NCI-H146 treated with DMSO at 0.1 percent for 48 hours (cell line): ENCODE results near the gene OGG1.
A peak's percentile ranks its signal among the peaks of the same experiment; 100 is the strongest.

ENCODE experiments used
- DNase-seq: peaks from one replicate; lab custom pipeline; 2025; ENCODE audit not compliant: unreplicated experiment; lab: John Stamatoyannopoulos, UW

The OGG1 gene

DNA sequence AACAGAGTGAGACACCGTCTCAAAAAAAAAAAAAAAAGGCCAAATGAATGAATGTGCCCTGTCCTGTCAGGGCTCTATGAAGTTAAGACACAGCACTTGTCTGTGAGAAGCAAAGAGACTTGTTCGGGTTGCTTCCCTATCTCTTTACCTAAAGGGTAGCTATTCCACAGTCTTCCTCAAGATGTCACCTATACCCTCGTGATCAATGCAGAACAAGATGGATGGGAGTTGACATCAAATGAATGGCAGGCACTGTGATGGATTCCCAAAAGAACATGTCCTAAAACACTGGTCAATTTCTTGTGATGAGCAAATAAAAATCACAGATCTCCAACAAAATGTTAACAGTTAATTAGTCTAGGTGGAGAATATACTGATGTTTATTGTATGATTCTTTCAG lies 33.0 kb downstream of the OGG1 start:
- DNase-seq, result no peak

DNA sequence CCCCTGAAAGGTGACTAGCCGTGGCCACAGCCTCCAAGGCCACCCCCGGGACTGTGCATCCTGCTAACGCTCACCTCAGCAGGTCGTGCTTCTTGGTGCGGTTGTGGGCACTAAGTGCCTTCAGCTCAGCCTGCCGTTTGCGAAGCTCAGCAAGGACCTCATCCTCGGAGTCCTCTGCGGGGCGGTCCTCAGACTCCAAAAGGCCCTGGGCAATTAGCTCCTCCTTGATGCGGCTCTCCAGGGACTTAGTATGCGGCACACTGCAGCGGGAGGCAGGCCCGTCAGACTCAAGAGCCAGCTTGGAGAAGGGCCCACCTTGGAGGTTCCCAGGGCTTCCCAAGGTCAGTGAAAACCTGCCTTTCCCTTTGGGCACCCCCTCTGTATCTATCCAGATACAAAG lies 34.2 kb downstream of the OGG1 start:
- no peak for DNase-seq

DNA sequence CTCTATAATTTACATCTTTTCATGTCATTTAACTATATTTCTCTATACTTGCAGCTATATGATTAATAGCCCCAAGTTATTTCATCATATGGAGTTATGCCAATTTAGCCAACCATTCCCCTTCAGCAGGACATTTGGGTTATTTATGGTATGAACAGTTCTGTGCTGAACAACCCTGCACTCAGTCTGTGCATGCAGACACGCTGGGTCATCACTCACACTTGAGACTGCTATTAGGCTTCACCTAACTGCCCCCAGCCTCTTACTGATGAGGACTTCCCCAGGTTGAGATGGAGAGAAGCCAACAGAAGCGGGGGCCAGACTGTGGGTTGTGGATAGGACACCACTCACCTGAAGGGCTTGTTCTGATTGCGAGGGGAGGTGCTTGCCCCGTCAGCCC lies 35.2 kb downstream of the OGG1 start:
- no peak for DNase-seq

DNA sequence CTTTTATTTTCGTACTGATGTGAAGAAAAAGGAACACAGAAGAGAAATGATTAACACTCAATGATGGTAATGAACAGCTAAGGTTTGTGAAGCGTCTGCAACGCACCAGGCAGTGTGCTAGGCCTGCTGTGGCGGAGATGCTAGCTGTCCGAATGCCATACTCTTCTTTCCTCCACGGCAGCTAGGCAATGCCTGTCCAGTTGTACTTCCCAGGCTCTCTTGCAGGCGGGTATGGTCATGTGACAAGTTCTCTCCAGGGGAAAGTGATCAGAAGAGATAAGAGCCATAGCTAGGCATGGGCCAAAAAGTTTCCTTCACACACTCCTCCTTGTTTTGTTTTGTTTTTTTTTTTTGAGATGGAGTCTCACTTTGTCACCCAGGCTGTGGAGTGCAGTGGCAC lies 35.9 kb downstream of the OGG1 start:
- no peak for DNase-seq

DNA sequence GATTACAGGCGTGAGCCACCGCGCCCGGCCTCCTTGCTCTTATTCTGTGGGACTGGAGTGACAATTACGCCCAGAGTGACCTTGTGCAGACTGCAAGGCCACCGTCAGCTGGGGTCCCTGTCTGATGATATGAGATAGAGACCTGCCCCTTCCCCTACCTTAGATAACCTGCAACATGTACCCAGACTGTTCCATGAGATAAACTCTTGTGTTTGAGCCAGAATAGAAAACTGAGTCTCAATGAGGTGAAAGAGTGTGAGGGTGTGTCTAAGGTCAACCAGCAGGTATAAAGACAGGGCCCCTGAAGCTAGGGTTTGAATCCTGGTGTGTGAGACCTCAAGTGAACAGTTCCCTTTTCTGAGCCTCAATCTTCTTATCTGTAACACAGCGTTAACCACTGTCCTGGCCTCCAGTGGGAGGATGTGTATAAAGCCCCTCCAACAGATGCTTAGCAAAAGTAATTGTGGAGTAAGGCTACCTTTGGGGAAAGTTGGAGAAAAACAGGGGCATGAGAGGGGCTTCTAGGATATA lies 36.5 kb downstream of the OGG1 start:
- DNase-seq, result no peak

DNA sequence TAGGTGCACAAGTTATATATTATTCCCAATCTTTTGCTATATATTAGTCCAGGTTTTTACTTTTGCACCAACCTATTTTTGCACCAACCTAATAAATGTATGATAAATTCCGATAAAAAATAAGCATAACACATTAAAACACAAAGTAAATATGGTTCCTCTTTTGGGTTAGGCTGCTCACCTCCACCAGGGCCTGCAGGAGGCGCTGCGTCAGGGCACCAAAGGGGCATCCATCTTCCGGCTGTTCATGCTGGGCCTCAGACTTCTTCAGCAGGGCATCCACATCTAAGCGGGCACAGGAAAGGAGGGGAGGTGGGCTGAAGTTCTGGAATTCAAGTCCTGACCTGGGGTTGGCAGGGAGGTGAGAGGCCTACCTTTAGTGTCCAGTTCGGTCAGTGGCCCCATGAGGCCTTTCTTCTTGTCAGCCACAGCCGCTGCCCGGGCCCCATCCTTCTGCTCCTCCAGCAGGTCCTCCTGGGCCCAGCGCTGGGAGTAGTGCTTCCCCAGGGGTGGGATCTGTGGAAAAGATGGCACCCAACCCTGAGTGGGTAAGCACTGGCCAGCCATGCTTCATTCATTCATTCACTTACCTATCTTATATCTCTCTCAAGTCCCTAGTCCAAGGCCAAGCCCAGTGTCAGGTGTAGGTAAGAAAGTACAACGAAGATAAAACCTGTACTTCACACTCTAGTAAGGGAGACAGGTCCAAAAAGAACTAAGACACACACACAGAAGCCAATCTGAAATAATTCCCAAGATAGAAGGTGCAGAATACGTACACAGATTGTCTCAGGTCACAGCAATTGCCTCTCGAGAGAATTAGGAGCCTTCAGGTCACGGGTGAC lies 37.3 kb downstream of the OGG1 start:
- no peak for DNase-seq

DNA sequence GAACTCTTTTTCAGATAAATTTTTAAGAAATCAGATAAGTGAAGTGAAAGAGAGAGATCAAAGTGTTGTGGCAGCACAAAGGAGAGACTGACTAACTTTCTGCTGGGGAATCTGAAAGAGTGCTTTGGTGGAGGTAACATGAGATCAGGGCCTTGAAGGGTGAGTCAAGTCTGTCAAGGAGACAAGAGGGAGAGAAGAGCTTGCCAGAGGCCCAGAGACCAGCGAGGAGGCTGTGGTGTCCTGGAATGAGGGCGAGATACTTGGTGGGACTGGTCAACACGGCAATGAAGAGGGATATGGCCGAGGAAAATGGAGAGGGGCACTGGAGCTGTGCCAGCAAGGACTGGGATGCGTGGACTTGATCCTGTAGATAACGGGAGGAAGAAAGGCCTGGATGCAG lies 38.0 kb downstream of the OGG1 start:
- no peak for DNase-seq

DNA sequence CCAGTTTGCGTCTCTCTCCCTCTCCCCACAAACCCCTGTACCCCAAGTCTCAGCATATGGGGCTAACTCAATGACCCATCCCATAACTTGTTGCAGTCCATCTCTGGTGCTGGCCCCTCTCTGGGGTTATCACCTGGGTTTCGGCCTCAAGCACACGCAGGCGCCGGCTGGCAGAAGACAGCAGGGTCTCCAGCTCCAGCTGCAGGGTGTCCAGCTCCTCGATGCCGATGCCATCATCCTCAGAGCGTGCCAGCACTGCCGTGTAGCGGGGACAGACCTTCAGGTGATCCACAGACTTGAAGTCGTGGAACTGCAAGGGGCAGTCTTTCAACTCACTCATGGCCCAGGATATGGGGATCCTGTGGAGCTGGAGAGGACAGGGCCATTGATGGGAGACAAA lies 41.4 kb downstream of the OGG1 start:
- no peak for DNase-seq

DNA sequence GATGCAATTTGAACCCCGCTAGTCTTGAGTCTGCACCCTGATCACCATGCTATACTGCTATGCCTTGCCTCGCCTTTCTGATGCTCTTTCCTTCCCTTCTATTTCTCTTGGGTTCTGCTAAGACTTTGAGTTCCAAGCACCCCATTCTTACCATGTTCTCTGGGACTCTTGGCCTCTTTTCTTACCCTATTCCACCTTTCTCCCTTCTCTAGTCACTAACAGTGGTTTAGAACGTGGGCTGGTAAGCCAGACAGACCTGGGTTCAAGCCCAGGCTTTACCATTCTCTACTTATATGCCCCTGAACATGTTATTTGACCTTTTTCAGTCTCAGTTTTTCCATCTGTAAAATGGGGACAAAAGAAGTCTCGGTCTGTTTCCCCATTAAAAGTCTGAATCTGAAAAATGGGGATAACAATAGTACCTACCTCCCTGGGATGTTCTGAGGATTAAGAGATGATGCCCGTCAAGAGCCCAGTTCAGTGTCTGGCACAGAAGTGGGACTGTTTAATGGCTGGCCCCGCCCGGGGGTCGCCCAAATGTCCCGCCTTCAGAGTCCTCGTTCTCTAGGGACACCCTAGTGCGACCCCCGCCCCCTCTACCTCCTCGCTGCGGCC lies 42.1 kb downstream of the OGG1 start:
- DNase-seq, result no peak

DNA sequence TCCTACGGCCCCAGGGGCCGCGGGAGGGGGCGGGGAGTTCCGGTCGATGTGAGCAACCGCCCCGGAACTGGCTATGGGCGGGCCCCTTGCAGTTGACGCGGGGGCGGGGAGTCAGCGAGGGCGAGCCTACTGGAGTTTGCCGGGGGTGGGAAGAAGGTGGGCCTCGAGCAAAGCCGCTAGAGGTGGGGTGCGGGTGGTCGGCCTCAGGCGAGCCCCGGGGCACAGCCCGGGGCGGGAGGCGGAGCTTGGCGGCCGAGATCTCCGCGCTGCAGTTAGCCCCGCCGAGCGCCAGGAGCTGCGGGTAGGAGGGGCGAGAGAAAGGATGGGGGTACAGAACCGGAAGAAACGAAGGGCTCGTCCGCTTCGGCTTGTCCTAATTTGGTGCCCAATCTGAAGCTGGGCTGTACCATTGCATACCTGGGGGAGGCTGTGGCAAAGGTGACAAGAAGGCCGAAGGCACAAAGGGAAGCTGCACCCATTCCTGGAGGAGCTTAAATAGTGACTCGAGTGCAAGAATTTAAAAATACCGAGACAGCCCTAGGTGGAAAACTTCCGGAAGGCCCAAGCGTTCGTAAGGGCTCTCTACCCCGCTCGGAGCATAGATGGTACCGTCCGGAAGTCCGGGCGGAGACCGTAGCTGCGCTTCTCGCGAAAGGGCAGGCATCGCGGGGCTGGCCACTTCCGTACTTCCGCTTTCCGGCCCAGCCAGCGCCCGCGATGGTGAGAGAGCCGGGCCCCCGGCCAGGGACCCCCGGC lies 42.8 kb downstream of the OGG1 start, which contains the start of the genes ARPC4 and TADA3:
TSS of gene ARPC4 (plus strand) at position 678 of the 756 bp plus-strand sequence. CDS start at position 718, 40 bp downstream.
TSS of gene TADA3 (minus strand) at position 69 of the 756 bp plus-strand sequence. CDS start 1,007 bp downstream, outside the sequence.
- peak; percentile 88 for DNase-seq

DNA sequence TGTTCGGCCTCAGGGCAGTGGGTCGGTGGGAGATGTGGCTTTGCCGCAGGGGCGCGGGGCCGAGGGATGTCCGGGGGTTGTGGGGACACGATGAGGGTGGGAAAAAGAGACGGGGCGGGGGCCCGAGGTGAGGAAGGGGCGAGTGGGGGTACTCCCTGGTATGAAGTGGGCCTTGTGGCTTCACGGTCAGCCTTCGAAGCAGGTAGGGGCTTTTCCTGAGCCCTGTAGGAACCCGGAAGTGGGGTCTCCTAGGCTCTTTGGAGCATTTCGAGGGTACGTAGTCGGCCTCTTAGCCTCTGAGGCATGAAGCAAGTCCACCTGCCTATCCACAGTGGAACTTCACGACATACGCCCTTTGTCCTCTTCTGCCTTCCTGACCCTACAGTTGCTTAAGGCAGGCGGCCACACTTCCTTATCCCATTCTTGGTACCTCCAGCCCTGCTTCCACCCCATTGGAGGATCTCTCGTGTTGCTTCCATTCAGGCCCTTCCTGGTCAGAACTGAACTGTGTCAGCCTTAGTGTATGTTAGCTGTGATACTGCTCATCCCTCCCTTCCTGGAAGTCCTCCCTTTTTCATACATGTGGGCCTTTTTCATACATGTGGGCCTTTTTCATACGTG lies 43.5 kb downstream of the OGG1 start:
- DNase-seq, result no peak

DNA sequence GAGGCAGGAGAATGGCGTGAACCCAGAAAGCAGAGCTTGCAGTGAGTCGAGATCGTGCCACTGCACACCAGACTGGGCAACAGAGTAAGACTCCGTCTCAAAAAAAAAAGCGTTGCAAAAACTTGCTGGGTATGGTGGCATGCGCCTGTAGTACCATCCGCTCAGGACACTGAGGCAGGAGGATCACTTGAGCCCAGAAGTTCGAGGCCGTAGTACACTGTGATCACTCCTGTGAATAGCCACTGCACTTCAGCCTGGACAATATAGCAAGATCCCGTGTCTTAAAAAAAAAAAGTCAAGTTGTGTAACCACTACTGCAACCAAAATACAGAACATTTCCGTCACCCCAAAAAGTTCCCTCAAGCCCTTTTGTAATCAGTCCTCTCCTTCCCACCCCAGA lies 44.6 kb downstream of the OGG1 start:
- no peak for DNase-seq

DNA sequence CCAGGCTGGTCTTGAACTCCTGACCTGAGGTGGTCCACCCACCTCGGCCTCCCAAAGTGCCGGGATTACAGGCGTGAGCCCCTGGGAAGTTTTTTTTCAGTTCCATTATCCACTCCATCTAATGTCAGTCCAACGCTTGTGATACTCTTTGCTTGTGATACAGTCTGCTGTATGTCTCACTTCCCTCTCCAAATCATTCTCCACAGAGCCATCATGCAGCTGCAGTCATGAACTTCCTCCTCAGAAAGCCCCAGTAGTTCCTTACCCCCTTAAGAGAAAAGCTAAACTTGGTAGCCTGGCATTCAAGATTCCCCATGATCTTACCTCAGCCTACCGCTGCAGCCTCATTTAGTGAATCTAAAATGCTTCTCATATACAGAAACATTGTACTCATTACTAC lies 45.5 kb downstream of the OGG1 start:
- DNase-seq, result no peak

DNA sequence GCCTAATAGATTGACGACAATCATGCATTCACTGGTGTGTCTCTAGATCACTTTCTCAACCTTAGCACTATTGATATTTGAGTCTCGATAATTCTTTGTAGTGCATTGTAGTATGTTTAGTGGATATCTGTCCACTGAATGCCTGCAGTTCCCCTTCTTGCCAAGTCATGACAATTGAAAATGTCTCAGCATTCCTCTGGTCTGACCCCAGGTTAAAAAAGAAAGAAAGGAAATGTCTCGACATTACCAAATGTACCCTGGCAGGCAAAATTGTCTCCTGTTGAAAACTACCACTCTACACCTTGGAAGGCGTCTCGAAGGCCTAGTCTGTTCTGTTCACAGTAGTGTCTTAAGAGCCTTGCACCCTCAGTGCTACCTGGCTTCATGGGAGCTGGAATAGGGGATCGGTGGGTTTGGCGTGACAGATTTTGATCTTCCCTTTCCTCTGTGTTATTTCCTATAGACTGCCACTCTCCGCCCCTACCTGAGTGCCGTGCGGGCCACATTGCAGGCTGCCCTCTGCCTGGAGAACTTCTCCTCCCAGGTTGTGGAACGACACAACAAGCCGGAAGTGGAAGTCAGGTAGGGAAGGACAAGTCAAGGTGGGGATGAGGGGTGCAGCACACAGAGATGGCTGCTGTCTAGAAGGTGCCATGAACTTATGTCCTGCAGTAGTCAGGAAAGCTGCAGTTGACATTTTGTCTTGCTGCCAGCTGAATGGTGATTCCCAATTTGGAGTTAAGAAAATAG lies 47.6 kb downstream of the OGG1 start:
- no peak for DNase-seq

DNA sequence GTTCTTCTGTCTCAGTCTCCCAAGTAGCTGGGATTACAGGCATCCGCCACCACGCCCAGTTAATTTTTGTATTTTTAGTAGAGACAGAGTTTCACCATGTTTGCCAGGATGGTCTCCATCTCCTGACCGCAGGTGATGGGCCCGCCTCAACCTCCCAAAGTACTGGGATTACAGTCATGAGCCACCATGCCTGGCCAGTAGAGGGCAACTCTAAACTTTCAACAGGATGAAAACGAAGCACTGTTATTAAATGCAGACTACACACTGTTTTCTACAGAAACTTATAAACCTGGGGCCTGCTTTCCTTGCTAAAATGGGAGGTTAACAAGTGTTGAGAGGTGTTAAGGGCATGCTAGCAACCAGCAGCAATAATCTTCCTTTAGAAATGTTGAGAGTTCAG lies 50.8 kb downstream of the OGG1 start:
- no peak for DNase-seq

DNA sequence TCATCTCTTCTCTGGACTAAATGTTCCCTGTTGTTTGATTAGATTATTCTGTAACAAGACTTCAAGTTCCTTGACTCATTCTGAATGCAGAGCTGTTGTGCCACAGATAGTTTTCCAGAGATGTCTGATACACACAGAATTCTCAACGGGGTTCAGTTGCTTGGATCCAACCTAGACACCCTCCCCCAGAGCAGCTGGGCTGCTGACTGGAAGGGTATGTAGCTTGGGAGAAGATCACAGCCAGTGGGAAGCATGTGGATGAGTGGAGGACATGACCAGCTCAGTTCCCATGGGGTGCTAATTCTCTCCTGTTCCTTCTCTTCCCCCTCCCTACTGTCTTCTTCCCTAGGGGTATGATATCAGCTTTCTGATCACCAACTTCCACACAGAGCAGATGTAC lies 53.7 kb downstream of the OGG1 start:
- no peak for DNase-seq

DNA sequence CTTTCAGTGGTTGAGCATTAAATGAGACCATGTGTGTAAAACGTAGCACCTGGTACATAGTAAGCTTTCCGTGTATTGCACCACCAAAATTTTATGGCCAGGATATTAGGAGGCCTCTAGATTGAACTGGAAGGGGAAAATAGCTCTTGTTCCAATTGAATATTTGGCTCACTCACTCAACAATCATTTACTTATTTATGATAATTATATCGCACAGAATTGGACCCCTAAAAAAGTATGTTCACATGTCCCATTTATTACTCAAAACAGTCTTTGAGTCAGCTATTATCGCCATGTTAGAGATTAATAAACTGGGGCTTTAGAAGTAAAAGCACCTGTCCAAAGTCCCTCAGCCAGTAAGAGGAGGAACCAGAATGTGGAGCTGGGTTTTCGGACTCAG lies 55.2 kb downstream of the OGG1 start:
- no peak for DNase-seq

DNA sequence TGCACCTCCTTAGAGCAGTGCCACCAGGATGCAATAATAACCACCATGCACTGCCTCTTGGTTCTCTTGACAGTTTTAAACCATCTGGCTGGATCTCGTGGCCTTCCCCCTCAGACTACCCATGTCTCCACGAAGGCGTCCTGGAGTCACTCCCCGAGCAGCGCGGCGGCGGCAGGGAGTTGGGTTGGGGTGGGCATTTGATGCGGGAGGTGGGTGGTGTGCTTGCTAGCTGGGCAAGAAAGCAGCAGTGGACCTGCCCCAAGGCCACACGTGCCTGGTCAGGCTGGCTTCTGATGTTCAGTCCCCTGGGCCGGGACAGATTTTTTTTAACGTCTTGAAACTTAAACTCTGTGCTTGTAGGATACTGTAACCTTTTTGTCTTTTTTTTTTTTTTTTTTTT lies 56.4 kb downstream of the OGG1 start:
- no peak for DNase-seq
